Measurements from ENCODE around the gene SYNPO2. TPM values are rescaled to one million over a fixed set of nuclear protein-coding genes. Genes with fewer than 3 reads are reported as not detected.
A peak's percentile ranks its signal among the peaks of the same experiment; 100 is the strongest.

Gene SYNPO2
- total RNA-seq, 1 donor = 34.0 TPM

DNA sequence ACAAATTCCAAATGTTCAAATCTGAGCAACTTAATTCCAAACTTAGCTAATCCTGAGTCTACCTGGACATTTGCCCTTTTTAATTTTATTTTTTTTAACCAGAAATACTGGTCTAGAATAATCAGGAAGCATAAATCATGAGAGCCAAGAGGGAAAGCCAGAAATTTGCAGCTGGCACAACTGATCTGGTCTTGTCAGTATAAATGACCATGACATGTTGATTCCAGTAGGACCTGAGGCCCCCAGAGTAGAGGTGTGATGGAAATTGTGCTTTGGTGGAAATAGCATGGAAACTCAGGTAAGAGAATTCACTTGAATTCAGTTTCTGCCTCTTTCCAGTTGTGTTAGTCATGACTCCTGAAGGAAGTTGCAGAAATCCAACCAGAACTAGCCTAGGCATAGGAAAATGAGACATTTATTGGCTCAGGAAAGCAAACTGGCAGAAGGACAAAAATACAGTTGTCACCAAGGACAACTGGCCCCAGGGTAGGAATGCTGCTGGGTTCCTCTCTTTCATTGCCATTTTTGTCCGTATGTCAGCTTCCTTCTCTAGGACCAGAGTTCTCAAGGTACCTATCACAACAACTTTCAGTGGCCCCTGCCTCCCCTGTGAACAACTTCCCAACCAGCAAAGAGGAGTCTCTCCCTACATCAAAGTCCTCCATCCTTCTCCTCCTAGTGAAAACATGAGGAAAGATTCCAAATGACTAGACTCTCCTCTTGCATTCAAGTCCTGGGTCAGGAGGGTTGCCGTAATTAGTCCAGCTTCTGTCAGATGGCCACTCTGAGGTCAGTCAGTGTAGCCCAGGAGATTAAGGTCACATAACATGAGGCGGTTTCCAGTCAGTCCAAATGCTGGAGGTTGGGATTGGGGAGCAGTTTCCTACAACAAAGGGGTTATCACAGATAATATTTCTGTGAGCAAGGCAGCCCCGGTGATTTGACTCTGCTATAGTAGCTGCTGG is 217.7 kb downstream of the SYNPO2 start:
- Histone ChIP-seq H3K27ac (ENCODE audit: low read depth, low read length) (peak overlapping the region; percentile 19), H3K9me3 (ENCODE audit: low read depth, low read length) (no peaks in the 10 kb centered on the region), H3K4me3 (ENCODE audit: insufficient read depth, low read length) (no peak overlapping the region), H4K20me1 (ENCODE audit: insufficient read depth, low read length) (no peaks in the 10 kb centered on the region), H3K4me2 (ENCODE audit: insufficient read depth, low read length) (no peak overlapping the region), H3K36me3 (ENCODE audit: insufficient read depth, low read length) (no peaks in the 10 kb centered on the region), H2AFZ (ENCODE audit: low read length) (no peak overlapping the region), H3K4me1 (ENCODE audit: insufficient read depth, low read length) (peaks cover 25% of the 10 kb centered on the region), H3K27me3 (ENCODE audit: insufficient read depth, low read length) (no peaks in the 10 kb centered on the region), H3K79me2 (ENCODE audit: insufficient read depth, low read length) (no peaks in the 10 kb centered on the region)
- no peak for DNase-seq (ENCODE audit: insufficient read length, low spot score, missing footprints)
- TF ChIP-seq, protein P1, sequence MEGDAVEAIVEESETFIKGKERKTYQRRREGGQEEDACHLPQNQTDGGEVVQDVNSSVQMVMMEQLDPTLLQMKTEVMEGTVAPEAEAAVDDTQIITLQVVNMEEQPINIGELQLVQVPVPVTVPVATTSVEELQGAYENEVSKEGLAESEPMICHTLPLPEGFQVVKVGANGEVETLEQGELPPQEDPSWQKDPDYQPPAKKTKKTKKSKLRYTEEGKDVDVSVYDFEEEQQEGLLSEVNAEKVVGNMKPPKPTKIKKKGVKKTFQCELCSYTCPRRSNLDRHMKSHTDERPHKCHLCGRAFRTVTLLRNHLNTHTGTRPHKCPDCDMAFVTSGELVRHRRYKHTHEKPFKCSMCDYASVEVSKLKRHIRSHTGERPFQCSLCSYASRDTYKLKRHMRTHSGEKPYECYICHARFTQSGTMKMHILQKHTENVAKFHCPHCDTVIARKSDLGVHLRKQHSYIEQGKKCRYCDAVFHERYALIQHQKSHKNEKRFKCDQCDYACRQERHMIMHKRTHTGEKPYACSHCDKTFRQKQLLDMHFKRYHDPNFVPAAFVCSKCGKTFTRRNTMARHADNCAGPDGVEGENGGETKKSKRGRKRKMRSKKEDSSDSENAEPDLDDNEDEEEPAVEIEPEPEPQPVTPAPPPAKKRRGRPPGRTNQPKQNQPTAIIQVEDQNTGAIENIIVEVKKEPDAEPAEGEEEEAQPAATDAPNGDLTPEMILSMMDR (IDR thresholded peaks at IDR 0.05; ENCODE audit: extremely low read depth, low read depth, low read length) = no peak

DNA sequence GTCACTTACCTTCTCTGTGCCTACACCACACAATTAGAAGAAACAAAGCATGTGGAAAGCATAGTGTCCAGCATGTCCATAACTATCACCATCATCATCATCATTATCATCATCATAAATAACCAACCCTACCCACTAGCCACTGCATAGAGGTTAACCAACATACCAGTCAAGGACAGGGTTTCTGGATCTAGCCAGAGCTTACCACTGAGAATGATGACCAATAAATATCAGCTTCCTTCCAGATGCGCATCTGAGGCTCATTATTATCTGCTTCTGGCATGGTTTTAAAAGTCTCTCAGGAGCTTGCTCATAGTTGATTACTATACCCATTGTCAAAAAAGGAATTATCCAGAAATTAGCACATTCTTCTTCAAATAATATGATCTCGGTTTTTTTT is 221.5 kb downstream of the SYNPO2 start:
- H3K9me3 ChIP-seq (ENCODE audit: low read depth, low read length) = no peaks in the 10 kb centered on the region
- H3K36me3 ChIP-seq (ENCODE audit: insufficient read depth, low read length) = no peaks in the 10 kb centered on the region
- DNase-seq (ENCODE audit: insufficient read length, low spot score, missing footprints) = no peak
- no peak overlapping the region for H3K4me2 ChIP-seq (ENCODE audit: insufficient read depth, low read length)
- no peaks in the 10 kb centered on the region for H3K27me3 ChIP-seq (ENCODE audit: insufficient read depth, low read length)
- H2AFZ ChIP-seq (ENCODE audit: low read length) = no peak overlapping the region
- peaks cover 25% of the 10 kb centered on the region for H3K4me1 ChIP-seq (ENCODE audit: insufficient read depth, low read length)
- H3K27ac ChIP-seq (ENCODE audit: low read depth, low read length) = no peak overlapping the region
- H4K20me1 ChIP-seq (ENCODE audit: insufficient read depth, low read length) = no peaks in the 10 kb centered on the region
- no peaks in the 10 kb centered on the region for H3K79me2 ChIP-seq (ENCODE audit: insufficient read depth, low read length)
- no peak overlapping the region for H3K4me3 ChIP-seq (ENCODE audit: insufficient read depth, low read length)
- TF ChIP-seq, protein P1 (IDR thresholded peaks at IDR 0.05; ENCODE audit: extremely low read depth, low read depth, low read length) = no peak

Other genes starting within 250 kb of the SYNPO2 start
- 25.3 and 28.0 TPM in 2 replicates for gene METTL14, start 203.5 kb upstream of the SYNPO2 start, total RNA-seq
- 111 and 116 TPM in 2 replicates for gene SEC24D, start 52.7 kb upstream of the SYNPO2 start, total RNA-seq
- gene MYOZ2, start 247.0 kb downstream of the SYNPO2 start, total RNA-seq = 0.29 and 0.36 TPM in 2 replicates